GM23338 (cell line): ENCODE measurements around the gene SLC12A5. TPM values are rescaled to one million over a fixed set of nuclear protein-coding genes. Genes with fewer than 3 reads are reported as not detected.

ENCODE experiments used
- ATAC-seq: fragments of 200-7000 bp; cut with Tn5 transposase; 3 replicates; pipeline ENCODE4 v1.9.1; 2020
- DNase-seq: peaks from one replicate; pipeline ENCODE4 v3.0.0-alpha.2; 2015; ENCODE audit warnings: low spot score
- H2AFZ ChIP-seq: fragments of 200-600 bp; sonication (generic); 2 replicates; pipeline ENCODE4 v1.8.0; 2016; ENCODE audit warnings: antibody characterized with exemption, mild to moderate bottlenecking, moderate library complexity
- H3F3A ChIP-seq: fragments of 200-600 bp; sonication (generic); replicated peaks from 2 replicates; pipeline ENCODE4 v1.8.0; 2017; ENCODE audit warnings: antibody characterized with exemption, mixed run types, low read depth
- H3K27ac ChIP-seq: fragments of 200-600 bp; sonication (generic); 2 replicates; pipeline ENCODE4 v1.6.1; 2016; ENCODE audit warnings: low read depth
- H3K27me3 ChIP-seq: fragments of 200-600 bp; sonication (generic); 2 replicates; pipeline ENCODE4 v1.8.0; 2016; ENCODE audit warnings: mild to moderate bottlenecking, mixed run types, moderate library complexity; ENCODE audit not compliant: insufficient read depth
- H3K36me3 ChIP-seq: fragments of 200-600 bp; sonication (generic); 2 replicates; pipeline ENCODE4 v1.8.0; 2016; ENCODE audit warnings: mild to moderate bottlenecking; ENCODE audit not compliant: insufficient read depth
- H3K4me1 ChIP-seq: fragments of 200-600 bp; sonication (generic); 2 replicates; pipeline ENCODE4 v1.8.0; 2016; ENCODE audit warnings: mild to moderate bottlenecking, moderate library complexity; ENCODE audit not compliant: insufficient read depth
- H3K4me2 ChIP-seq: fragments of 200-600 bp; sonication (generic); 2 replicates; pipeline ENCODE4 v1.7.1; 2017; ENCODE audit warnings: mixed run types
- H3K4me3 ChIP-seq: fragments of 200-600 bp; sonication (generic); 2 replicates; pipeline ENCODE4 v1.6.1; 2016; ENCODE audit warnings: mixed run types
- H3K79me2 ChIP-seq: fragments of 200-600 bp; sonication (generic); replicated peaks from 2 replicates; pipeline ENCODE4 v1.8.0; 2017; ENCODE audit warnings: mild to moderate bottlenecking; ENCODE audit not compliant: insufficient read depth
- H3K9me2 ChIP-seq: fragments of 200-600 bp; sonication (generic); 2 replicates; pipeline ENCODE4 v1.8.0; 2017; ENCODE audit not compliant: insufficient read depth
- H4K20me1 ChIP-seq: fragments of 200-600 bp; sonication (generic); replicated peaks from 2 replicates; pipeline ENCODE4 v1.8.0; 2017; ENCODE audit warnings: mild to moderate bottlenecking; ENCODE audit not compliant: insufficient read depth
- H3K27ac Mint-ChIP-seq: 2 replicates; pipeline ENCODE4 v1.8.0; 2020; ENCODE audit warnings: inconsistent platforms, mild to moderate bottlenecking, moderate library complexity, mixed read lengths
- H3K27me3 Mint-ChIP-seq: 3 replicates; pipeline ENCODE4 v1.8.0; 2022; ENCODE audit warnings: low read depth, mild to moderate bottlenecking, moderate library complexity, mixed read lengths, inconsistent platforms; ENCODE audit not compliant: insufficient read depth, poor library complexity
- H3K36me3 Mint-ChIP-seq: 3 replicates; pipeline ENCODE4 v1.8.0; 2021; ENCODE audit warnings: low read depth, mild to moderate bottlenecking, inconsistent platforms, moderate library complexity, mixed read lengths
- H3K4me1 Mint-ChIP-seq: 3 replicates; pipeline ENCODE4 v1.8.0; 2020; ENCODE audit warnings: mild to moderate bottlenecking, inconsistent platforms, mixed read lengths
- H3K4me3 Mint-ChIP-seq: 3 replicates; pipeline ENCODE4 v1.8.0; 2021; ENCODE audit warnings: moderate library complexity, mild to moderate bottlenecking, inconsistent platforms, mixed read lengths
- H3K9me3 Mint-ChIP-seq: 3 replicates; pipeline ENCODE4 v1.8.0; 2020; ENCODE audit warnings: moderate library complexity, mild to moderate bottlenecking, inconsistent platforms, mixed read lengths
- CTCF ChIP-seq, 2 experiments: fragments of 200-600 bp in 1 of 2; sonication (generic) in 1 of 2; conservative IDR thresholded peaks; 2 replicates each; pipeline versions ENCODE4 v1.5.1 to v1.6.1; 2016 to 2017; ENCODE audit warnings: antibody characterized with exemption in 2 of 2, low read depth in 2 of 2, mild to moderate bottlenecking in 2 of 2, moderate library complexity in 1 of 2
- ETS1 ChIP-seq: IDR thresholded peaks from 2 replicates; pipeline ENCODE4 v1.6.1; 2016; ENCODE audit warnings: antibody characterized with exemption
- EZH2 ChIP-seq: fragments of 200-600 bp; sonication (generic); IDR thresholded peaks from one replicate; pipeline ENCODE4 v1.8.0; 2017; ENCODE audit warnings: antibody characterized with exemption, mild to moderate bottlenecking, low read depth; ENCODE audit not compliant: unreplicated experiment
- EZH2phosphoT487 ChIP-seq: fragments of 200-600 bp; sonication (generic); IDR thresholded peaks from one replicate; pipeline ENCODE4 v1.8.1; 2018; ENCODE audit warnings: antibody characterized with exemption; ENCODE audit not compliant: unreplicated experiment
- JUNB ChIP-seq: IDR thresholded peaks from one replicate; pipeline ENCODE4 v1.6.1; 2016; ENCODE audit warnings: antibody characterized with exemption; ENCODE audit not compliant: unreplicated experiment
- POLR2AphosphoS5 ChIP-seq: IDR thresholded peaks from 2 replicates; pipeline ENCODE4 v1.6.1; 2016; ENCODE audit warnings: antibody characterized with exemption, low read depth
- ZNF114 ChIP-seq: fragments of 250-450 bp; sonication (Bioruptor Pico); IDR thresholded peaks from 2 replicates; pipeline ENCODE4 v1.5.0; 2020; ENCODE audit warnings: mild to moderate bottlenecking, moderate library complexity
- ZNF331 ChIP-seq: fragments of 250-450 bp; sonication (Bioruptor Pico); IDR thresholded peaks from 2 replicates; pipeline ENCODE4 v1.5.0; 2020; ENCODE audit warnings: low read depth, mild to moderate bottlenecking, moderate library complexity
- polyA plus RNA-seq: library from polyadenylated mRNA; unstranded; fragments of >200 nt; fragmentation: Nextera tagmentation; extraction: Ambion mirVana; gene quantifications from 2 replicates; pipeline ENCODE4 v1.2.1, GENCODE V29; 2016
- total RNA-seq: library from RNA; depleted of rRNA; stranded (reverse); fragments of >200 nt; shearing (Covaris generic); gene quantifications from 2 replicates; pipeline ENCODE4 v1.2.3, GENCODE V29; 2014

Gene SLC12A5
- total and polyA plus RNA-seq, 2 experiments from 2014 or later, result 3.5 to 8.4 TPM

- Histone ChIP-seq H3K4me2 (peak overlapping the region; percentile 96), H3K79me2 (no peaks in the 10 kb centered on the region), H2AFZ (peak overlapping the region; percentile 84; the same call in 1 of the 2 replicates), H3K4me3 (peak overlapping the region; percentile 68), H3K9me2 (no peaks in the 10 kb centered on the region), H3K4me1 (peaks cover 22% of the 10 kb centered on the region), H4K20me1 (peaks cover 18% of the 10 kb centered on the region), H3F3A (peaks cover 15% of the 10 kb centered on the region), H3K36me3 (peaks cover 13% of the 10 kb centered on the region), H3K27ac (no peak overlapping the region), H3K27me3 (peaks cover 66% of the 10 kb centered on the region)
- peak; percentile 76 for ATAC-seq
- Mint-ChIP-seq H3K4me3 (peak overlapping the region; percentile 70), H3K36me3 (peaks cover 30% of the 10 kb centered on the region), H3K9me3 (no peaks in the 10 kb centered on the region), H3K27ac (no peak overlapping the region), H3K27me3 (peaks cover 57% of the 10 kb centered on the region), H3K4me1 (peaks cover 26% of the 10 kb centered on the region)
- TF ChIP-seq POLR2AphosphoS5 (no peak), ZNF331 (CRISPR knock-in tag) (no peak), EZH2 (no peak), JUNB (no peak), EZH2phosphoT487 (no peak), CTCF (conservative IDR thresholded peaks at IDR 0.05; ENCODE audit: low read depth in 2 of 2) (peak; percentile 14 to 45; a peak in 2 of 4 replicates), ETS1 (no peak)
- DNase-seq, result peak; percentile 75
These were observed 29.7 kb downstream of the SLC12A5 start for GRCh38 chr20:46058599-46059281.

GRCh38 chr20:46060301-46060881, 31.4 kb downstream of the SLC12A5 start:
- H3K4me1 ChIP-seq, result peaks cover 22% of the 10 kb centered on the region
- Mint-ChIP-seq H3K4me1 (peaks cover 26% of the 10 kb centered on the region), H3K36me3 (peaks cover 47% of the 10 kb centered on the region), H3K9me3 (no peaks in the 10 kb centered on the region), H3K27me3 (peaks cover 53% of the 10 kb centered on the region), H3K4me3 (no peak overlapping the region; the same call in 2 of the 3 replicates), H3K27ac (no peak overlapping the region)
- no peak overlapping the region for H2AFZ ChIP-seq
- no peak overlapping the region for H3K4me3 ChIP-seq
- peaks cover 15% of the 10 kb centered on the region for H3F3A ChIP-seq
- ATAC-seq (no peak), DNase-seq (no peak)
- TF ChIP-seq ZNF114 (CRISPR knock-in tag) (no peak), ETS1 (no peak), POLR2AphosphoS5 (no peak), ZNF331 (CRISPR knock-in tag) (no peak), JUNB (no peak)
- H3K36me3 ChIP-seq, result peaks cover 28% of the 10 kb centered on the region
- H3K27me3 ChIP-seq, result peaks cover 50% of the 10 kb centered on the region
- no peak overlapping the region for H3K27ac ChIP-seq
- H3K4me2 ChIP-seq, result peak overlapping the region; percentile 38
- H3K9me2 ChIP-seq, result no peaks in the 10 kb centered on the region
- peaks cover 18% of the 10 kb centered on the region for H4K20me1 ChIP-seq
- no peaks in the 10 kb centered on the region for H3K79me2 ChIP-seq
